HG02943 (cell line): Measurements from ENCODE around the gene NCAPD2.
A peak's percentile ranks its signal among the peaks of the same experiment; 100 is the strongest.
"Not testable (repeated sequence)": the region's sequence is repeated elsewhere in the genome, so short reads cannot be mapped to it uniquely, and the experiment has no call there.

Experiments used
- ATAC-seq: cut with Tn5 transposase; IDR thresholded peaks from one replicate; pipeline ENCODE4 v1.9.1; 2021; ENCODE audit warnings: mild to moderate bottlenecking, low read depth, moderate library complexity; ENCODE audit not compliant: unreplicated experiment

NCAPD2 gene

GRCh38 chr12:6532051-6532926 is 38.4 kb downstream of the NCAPD2 start:
- no peak for ATAC-seq

DNA sequence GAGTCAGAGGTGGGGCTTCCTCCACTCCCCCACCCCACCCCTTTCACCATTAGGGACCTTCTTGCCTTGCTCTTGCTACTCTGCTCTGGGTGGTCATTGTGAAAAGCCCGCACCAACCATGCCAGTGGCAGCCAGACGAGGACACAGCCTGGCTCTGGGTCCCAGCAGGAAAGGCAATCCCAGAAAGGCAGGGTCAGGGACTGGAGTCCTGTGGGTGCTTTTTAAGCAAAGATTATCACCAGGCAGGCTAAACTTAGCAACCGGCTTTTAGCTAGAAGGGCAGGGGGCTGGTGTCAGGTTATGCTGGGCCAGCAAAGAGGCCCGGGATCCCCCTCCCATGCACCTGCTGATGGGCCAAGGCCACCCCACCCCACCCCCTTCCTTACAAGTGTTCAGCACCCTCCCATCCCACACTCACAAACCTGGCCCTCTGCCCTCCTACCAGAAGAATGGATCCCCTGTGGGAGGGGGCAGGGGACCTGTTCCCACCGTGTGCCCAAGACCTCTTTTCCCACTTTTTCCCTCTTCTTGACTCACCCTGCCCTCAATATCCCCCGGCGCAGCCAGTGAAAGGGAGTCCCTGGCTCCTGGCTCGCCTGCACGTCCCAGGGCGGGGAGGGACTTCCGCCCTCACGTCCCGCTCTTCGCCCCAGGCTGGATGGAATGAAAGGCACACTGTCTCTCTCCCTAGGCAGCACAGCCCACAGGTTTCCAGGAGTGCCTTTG is 39.2 kb downstream of the NCAPD2 start:
- peak; percentile 18 for ATAC-seq

DNA sequence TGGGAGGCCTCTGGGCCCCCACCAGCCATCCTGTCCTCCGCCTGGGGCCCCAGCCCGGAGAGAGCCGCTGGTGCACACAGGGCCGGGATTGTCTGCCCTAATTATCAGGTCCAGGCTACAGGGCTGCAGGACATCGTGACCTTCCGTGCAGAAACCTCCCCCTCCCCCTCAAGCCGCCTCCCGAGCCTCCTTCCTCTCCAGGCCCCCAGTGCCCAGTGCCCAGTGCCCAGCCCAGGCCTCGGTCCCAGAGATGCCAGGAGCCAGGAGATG is 39.7 kb downstream of the NCAPD2 start:
- ATAC-seq = peak; percentile 2

DNA sequence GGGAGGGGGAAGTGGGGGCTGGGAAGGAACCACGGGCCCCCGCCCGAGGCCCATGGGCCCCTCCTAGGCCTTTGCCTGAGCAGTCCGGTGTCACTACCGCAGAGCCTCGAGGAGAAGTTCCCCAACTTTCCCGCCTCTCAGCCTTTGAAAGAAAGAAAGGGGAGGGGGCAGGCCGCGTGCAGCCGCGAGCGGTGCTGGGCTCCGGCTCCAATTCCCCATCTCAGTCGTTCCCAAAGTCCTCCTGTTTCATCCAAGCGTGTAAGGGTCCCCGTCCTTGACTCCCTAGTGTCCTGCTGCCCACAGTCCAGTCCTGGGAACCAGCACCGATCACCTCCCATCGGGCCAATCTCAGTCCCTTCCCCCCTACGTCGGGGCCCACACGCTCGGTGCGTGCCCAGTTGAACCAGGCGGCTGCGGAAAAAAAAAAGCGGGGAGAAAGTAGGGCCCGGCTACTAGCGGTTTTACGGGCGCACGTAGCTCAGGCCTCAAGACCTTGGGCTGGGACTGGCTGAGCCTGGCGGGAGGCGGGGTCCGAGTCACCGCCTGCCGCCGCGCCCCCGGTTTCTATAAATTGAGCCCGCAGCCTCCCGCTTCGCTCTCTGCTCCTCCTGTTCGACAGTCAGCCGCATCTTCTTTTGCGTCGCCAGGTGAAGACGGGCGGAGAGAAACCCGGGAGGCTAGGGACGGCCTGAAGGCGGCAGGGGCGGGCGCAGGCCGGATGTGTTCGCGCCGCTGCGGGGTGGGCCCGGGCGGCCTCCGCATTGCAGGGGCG is 40.2 kb downstream of the NCAPD2 start, which contains the start of gene GAPDH:
TSS of gene GAPDH (plus strand) at position 595 of the 772 bp plus-strand sequence. CDS start 316 bp downstream, outside the sequence.
- peak; percentile 58 for ATAC-seq

DNA sequence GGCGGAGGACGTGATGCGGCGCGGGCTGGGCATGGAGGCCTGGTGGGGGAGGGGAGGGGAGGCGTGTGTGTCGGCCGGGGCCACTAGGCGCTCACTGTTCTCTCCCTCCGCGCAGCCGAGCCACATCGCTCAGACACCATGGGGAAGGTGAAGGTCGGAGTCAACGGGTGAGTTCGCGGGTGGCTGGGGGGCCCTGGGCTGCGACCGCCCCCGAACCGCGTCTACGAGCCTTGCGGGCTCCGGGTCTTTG is 40.7 kb downstream of the NCAPD2 start:
- ATAC-seq = no peak

GRCh38 chr12:6534945-6535696 is 41.2 kb downstream of the NCAPD2 start:
- ATAC-seq = peak; percentile 4

DNA sequence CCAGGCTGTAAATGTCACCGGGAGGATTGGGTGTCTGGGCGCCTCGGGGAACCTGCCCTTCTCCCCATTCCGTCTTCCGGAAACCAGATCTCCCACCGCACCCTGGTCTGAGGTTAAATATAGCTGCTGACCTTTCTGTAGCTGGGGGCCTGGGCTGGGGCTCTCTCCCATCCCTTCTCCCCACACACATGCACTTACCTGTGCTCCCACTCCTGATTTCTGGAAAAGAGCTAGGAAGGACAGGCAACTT is 41.7 kb downstream of the NCAPD2 start:
- no peak for ATAC-seq

DNA sequence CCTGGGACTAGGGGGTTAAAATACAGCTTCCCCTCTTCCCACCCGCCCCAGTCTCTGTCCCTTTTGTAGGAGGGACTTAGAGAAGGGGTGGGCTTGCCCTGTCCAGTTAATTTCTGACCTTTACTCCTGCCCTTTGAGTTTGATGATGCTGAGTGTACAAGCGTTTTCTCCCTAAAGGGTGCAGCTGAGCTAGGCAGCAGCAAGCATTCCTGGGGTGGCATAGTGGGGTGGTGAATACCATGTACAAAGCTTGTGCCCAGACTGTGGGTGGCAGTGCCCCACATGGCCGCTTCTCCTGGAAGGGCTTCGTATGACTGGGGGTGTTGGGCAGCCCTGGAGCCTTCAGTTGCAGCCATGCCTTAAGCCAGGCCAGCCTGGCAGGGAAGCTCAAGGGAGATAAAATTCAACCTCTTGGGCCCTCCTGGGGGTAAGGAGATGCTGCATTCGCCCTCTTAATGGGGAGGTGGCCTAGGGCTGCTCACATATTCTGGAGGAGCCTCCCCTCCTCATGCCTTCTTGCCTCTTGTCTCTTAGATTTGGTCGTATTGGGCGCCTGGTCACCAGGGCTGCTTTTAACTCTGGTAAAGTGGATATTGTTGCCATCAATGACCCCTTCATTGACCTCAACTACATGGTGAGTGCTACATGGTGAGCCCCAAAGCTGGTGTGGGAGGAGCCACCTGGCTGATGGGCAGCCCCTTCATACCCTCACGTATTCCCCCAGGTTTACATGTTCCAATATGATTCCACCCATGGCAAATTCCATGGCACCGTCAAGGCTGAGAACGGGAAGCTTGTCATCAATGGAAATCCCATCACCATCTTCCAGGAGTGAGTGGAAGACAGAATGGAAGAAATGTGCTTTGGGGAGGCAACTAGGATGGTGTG is 42.3 kb downstream of the NCAPD2 start:
- no peak for ATAC-seq

DNA sequence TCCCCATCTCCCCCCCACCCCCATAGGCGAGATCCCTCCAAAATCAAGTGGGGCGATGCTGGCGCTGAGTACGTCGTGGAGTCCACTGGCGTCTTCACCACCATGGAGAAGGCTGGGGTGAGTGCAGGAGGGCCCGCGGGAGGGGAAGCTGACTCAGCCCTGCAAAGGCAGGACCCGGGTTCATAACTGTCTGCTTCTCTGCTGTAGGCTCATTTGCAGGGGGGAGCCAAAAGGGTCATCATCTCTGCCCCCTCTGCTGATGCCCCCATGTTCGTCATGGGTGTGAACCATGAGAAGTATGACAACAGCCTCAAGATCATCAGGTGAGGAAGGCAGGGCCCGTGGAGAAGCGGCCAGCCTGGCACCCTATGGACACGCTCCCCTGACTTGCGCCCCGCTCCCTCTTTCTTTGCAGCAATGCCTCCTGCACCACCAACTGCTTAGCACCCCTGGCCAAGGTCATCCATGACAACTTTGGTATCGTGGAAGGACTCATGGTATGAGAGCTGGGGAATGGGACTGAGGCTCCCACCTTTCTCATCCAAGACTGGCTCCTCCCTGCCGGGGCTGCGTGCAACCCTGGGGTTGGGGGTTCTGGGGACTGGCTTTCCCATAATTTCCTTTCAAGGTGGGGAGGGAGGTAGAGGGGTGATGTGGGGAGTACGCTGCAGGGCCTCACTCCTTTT is 43.1 kb downstream of the NCAPD2 start:
- no peak for ATAC-seq

GRCh38 chr12:6537580-6538419 is 43.9 kb downstream of the NCAPD2 start:
- not testable (repeated sequence) for ATAC-seq

- no peak for ATAC-seq
Measured at GRCh38 chr12:6538420-6539313, 44.8 kb downstream of the NCAPD2 start.

DNA sequence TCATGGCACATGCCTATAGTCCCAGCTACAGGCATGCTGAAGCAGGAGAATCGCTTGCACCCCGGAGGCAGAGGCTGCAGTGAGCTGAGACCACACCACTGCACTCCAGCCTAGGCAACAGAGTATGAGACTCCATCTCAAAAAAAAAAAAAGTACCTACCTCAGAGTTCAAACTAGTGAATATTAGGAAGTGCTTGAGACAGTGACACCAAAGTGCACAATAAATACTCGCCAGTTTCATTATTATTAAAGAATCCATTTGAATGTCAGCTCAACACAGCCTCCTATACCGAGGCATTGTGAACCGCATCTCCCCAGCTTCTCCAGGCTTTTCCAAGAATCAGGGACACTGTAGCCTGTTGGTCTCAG is 45.4 kb downstream of the NCAPD2 start:
- ATAC-seq = no peak

DNA sequence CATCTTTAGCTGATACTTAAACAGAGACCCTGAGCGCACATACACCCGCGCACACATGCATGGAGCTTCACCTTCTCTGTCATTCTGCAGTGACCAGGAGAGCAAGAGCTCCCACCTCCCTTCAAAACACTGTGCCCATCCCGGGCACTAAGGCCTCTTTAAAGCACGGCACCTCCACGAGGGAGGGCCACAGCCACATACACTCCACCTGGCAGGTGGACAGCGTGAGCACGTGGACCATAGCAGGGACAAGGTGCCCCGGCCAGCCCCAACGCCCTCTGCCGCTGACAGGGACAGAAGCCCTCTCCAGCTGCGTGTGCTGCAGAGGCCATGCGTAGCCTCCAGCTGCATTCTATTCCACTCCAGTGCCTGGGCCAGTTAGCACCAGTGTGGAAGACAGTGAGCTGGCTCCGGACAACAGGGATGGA is 45.8 kb downstream of the NCAPD2 start:
- ATAC-seq = no peak

GRCh38 chr12:6540181-6540877 is 46.4 kb downstream of the NCAPD2 start:
- ATAC-seq = no peak

DNA sequence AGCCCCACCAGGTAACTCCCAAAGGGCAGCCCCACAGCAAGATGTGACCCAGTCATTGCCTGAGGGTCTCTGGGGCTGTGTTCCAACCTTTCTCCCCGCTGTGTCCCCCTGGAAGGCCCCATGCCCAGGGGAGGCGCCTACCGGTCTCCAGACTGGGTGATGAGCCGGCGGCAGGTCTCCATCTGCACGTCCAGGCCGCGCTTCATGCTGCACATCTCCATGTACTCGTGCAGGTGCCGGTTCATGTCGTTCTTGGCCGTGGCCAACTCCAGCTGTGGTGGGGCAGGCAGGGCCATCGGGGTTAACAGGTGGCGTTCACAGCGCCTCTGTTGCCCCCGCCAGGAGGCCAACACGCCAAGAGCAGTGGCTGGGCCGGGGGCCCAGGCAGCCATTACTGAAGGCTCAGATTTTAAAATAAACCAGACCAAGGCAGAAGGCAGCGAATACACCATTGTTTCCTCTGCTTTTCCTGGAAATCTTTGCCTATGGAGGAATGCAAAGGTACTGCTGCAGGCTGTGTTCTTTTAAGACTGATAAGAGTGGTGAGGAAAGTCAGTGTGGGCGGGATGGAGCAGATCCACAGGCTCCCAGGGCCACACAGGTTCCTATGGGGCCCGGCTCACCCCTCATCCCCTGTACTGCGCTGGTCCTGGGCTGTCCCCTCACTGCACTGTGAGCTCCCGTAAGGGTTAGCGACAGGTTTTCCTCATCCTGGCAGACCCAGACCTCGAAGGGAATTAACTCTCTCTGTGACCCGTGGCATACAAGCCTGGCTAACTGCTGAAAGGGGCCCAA is 47.7 kb downstream of the NCAPD2 start:
- ATAC-seq = no peak
